ENCODE measurements around the gene RHEB. TPM values are rescaled to one million over a fixed set of nuclear protein-coding genes. Genes with fewer than 3 reads are reported as not detected.

Gene RHEB
- total RNA-seq, 4 donors from 2014 or later = 41.2 to 64.4 (median 53.5) TPM

DNA sequence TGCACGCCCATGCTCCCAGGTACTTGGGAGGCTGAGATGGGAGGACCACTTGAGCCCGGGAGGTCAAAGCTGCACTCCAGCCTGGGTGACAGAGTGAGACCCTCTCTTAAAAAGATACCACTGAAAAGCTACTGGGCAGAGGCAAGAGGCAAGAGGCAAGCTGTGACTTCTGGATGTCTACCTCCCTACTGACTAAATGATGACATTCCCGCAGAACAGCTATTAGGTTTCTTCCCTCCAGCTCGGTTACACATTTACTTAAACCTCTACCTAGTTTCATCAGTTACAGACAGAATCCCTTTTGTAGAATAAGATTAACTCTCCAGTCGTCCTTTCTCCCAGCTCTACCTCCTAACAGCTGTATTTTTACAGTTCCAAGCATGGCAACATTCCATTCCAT, 21.2 kb downstream of the RHEB start:
- H3K4me3 ChIP-seq (ENCODE audit: low read depth, poor library complexity, severe bottlenecking) = no peak overlapping the region
- intact Hi-C loops (cut with DNase I; ENCODE audit: low total_unique reads) = no loop called here
- TF ChIP-seq POLR2A (IDR thresholded peaks at IDR 0.05) = no peak
- TF ChIP-seq, protein P1, sequence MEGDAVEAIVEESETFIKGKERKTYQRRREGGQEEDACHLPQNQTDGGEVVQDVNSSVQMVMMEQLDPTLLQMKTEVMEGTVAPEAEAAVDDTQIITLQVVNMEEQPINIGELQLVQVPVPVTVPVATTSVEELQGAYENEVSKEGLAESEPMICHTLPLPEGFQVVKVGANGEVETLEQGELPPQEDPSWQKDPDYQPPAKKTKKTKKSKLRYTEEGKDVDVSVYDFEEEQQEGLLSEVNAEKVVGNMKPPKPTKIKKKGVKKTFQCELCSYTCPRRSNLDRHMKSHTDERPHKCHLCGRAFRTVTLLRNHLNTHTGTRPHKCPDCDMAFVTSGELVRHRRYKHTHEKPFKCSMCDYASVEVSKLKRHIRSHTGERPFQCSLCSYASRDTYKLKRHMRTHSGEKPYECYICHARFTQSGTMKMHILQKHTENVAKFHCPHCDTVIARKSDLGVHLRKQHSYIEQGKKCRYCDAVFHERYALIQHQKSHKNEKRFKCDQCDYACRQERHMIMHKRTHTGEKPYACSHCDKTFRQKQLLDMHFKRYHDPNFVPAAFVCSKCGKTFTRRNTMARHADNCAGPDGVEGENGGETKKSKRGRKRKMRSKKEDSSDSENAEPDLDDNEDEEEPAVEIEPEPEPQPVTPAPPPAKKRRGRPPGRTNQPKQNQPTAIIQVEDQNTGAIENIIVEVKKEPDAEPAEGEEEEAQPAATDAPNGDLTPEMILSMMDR (IDR thresholded peaks at IDR 0.05) = no peak
- 86 to 87% methylated on average over 5 of the region's 5 CpGs for WGBS, 2 donors
- no peak for DNase-seq (ENCODE audit: low spot score in 2 of 2)

- TF ChIP-seq, protein P1 (IDR thresholded peaks at IDR 0.05) = no peak
- no peak for TF ChIP-seq POLR2A (IDR thresholded peaks at IDR 0.05)
- intact Hi-C loops (cut with DNase I; ENCODE audit: low total_unique reads) = no loop called here
- DNase-seq (ENCODE audit: low spot score in 2 of 2) = no peak
- 93 to 95% methylated on average over 10 of the region's 10 CpGs for WGBS, 2 donors
- H3K4me3 ChIP-seq (ENCODE audit: low read depth, poor library complexity, severe bottlenecking) = no peak overlapping the region
Observed at GRCh38 chr7:151497306-151497871, 22.3 kb downstream of the RHEB start.

- intact Hi-C loops (cut with DNase I; ENCODE audit: low total_unique reads) = no loop called here
- TF ChIP-seq, protein P1 (IDR thresholded peaks at IDR 0.05) = no peak
- TF ChIP-seq POLR2A (IDR thresholded peaks at IDR 0.05) = no peak
- WGBS, 2 donors = 97 to 98% methylated on average over 2 of the region's 2 CpGs
- no peak for DNase-seq (ENCODE audit: low spot score in 2 of 2)
- no peak overlapping the region for H3K4me3 ChIP-seq (ENCODE audit: low read depth, poor library complexity, severe bottlenecking)
Observed at GRCh38 chr7:151495360-151495759, 24.3 kb downstream of the RHEB start.

DNA sequence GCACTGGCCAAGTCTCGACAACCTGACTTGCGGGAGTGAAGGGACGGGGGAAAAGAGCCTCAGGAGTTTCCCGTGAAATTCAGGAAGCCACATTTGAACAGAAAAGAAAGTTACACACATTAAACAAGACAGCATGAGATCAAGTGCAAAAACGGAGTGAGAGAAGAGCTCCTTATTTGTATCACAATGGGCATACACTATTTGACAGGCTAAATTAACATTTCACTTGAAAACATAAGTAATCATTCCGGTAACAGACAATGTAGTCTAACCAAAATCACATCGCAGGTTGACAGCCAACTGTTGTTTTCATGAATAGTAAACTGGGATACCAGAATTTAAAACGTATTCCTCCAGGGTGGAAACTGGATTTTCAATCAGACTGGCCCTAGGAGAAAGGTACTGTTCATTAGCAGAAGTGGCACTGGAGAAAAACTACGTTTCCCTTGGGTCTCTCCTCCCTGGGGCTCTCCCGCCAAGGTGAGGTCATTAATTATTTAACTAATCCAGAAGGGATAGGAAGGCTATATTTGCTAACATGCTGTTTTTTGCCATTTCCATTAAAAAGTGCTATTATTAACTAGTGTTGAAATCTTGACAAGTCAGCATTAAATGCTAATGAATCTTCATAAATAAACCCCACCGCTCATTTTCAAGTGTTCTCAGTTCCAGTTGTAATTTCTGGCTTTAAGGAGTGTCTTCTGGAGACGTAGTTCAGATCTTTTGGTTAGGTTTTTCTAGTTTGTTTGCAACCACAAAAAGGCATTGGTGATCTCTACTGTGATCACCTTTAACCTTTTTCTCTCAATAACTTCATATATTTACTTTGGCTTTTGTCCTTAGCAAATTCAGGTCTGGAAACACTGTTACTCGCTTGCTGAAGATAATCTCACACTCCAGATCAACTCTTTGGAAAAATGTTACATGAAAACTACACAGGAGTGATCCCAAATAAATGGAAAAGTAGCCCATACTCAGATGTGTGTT, 25.1 kb downstream of the RHEB start:
- H3K4me3 ChIP-seq (ENCODE audit: low read depth, poor library complexity, severe bottlenecking) = no peak overlapping the region
- no peak for TF ChIP-seq POLR2A (IDR thresholded peaks at IDR 0.05)
- TF ChIP-seq, protein P1 (IDR thresholded peaks at IDR 0.05) = no peak
- 58 to 62% methylated on average over 13 of the region's 13 CpGs for WGBS, 2 donors
- intact Hi-C loops (cut with DNase I; ENCODE audit: low total_unique reads) = no loop called here
- no peak for DNase-seq (ENCODE audit: low spot score in 2 of 2)

- 98% methylated on average over 8 of the region's 8 CpGs for WGBS, 2 donors
- DNase-seq (ENCODE audit: low spot score in 2 of 2) = no peak
- no peak overlapping the region for H3K4me3 ChIP-seq (ENCODE audit: low read depth, poor library complexity, severe bottlenecking)
- TF ChIP-seq, protein P1 (IDR thresholded peaks at IDR 0.05) = no peak
- no peak for TF ChIP-seq POLR2A (IDR thresholded peaks at IDR 0.05)
- intact Hi-C loops (cut with DNase I; ENCODE audit: low total_unique reads) = no loop called here
Observed at GRCh38 chr7:151493083-151493482, 26.6 kb downstream of the RHEB start.
